ENCODE measurements around the gene ESYT1.

- TF ChIP-seq, protein P1, sequence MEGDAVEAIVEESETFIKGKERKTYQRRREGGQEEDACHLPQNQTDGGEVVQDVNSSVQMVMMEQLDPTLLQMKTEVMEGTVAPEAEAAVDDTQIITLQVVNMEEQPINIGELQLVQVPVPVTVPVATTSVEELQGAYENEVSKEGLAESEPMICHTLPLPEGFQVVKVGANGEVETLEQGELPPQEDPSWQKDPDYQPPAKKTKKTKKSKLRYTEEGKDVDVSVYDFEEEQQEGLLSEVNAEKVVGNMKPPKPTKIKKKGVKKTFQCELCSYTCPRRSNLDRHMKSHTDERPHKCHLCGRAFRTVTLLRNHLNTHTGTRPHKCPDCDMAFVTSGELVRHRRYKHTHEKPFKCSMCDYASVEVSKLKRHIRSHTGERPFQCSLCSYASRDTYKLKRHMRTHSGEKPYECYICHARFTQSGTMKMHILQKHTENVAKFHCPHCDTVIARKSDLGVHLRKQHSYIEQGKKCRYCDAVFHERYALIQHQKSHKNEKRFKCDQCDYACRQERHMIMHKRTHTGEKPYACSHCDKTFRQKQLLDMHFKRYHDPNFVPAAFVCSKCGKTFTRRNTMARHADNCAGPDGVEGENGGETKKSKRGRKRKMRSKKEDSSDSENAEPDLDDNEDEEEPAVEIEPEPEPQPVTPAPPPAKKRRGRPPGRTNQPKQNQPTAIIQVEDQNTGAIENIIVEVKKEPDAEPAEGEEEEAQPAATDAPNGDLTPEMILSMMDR (conservative IDR thresholded peaks at IDR 0.05 in 1 of 2, IDR thresholded peaks at IDR 0.05 in 1 of 2; ENCODE audit: low read depth in 1 of 2, low read length in 2 of 2), result no peak
- TF ChIP-seq EZH2 (IDR thresholded peaks at IDR 0.05; ENCODE audit: low read length, missing control alignments), result no peak
Measured at GRCh38 chr12:56120158-56120846, 7.8 kb upstream of the ESYT1 start.

Measured in fibroblast of lung (primary cell).